NCI-H1436 (cell line): ENCODE measurements around the gene JMJD4.

Experiments
- DNase-seq: peaks from one replicate; lab custom pipeline; 2025; lab: John Stamatoyannopoulos, UW

The JMJD4 gene

GRCh38 chr1:227734856-227735538 is at the start of gene JMJD4, which contains the start of gene SNAP47:
Gene JMJD4, minus strand, starts transcription at chr1:227735302. Its CDS starts 29 bp downstream, at chr1:227735273.
Gene SNAP47, plus strand, starts transcription at chr1:227735435. Its CDS starts 12,302 bp downstream, at chr1:227747737.
- peak; percentile 92 for DNase-seq

DNA sequence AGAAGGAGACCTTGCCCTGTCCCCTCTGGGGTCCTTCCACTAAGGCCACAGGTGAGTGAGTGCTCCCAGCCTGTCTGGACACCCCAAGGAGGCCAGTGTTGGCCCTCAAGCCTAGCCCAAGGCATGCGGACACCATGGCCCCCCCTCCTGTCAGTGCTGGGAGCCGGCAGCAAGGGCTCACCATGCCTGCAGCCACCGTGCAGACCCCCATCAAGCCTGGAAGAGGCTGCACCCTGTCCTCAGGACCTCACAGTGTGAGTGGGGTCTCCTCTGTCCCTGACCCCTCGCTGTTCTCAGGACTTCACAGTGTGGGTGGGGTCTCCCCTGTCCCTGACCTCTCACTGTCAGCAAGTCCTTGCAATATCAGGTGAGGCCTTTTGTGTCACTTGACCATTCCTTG is 47.1 kb upstream of the JMJD4 start:
- no peak for DNase-seq

DNA sequence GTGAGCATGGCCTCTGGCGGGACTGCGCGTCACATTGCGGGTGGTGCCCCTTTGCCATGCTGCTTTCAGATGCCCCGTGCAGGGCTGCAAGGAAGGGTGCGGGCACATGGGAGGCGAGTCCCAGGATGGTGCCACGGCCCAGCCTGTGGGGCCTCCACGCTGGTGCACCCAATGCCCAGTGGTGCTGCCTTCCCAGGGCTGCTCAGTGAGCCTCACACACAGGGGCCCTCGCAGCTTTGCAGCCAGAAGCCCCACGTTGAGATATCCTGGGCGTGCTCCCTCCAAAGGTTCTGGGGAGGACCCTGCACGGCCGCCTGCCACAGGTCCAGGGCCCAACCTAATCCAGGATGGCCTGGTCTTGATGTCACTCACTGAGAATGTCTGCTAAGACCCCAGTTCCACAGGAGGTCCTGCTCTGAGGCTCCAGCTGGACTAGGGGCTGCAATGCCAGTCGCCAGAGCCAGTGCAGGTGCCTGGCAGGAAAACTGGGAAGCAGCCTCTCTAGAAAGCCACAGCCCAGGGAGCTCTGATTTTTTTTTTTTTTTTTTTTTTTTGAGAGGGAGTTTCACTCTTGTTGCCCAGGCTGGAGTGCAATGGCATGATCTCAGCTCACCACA is 46.3 kb upstream of the JMJD4 start:
- DNase-seq: no peak

DNA sequence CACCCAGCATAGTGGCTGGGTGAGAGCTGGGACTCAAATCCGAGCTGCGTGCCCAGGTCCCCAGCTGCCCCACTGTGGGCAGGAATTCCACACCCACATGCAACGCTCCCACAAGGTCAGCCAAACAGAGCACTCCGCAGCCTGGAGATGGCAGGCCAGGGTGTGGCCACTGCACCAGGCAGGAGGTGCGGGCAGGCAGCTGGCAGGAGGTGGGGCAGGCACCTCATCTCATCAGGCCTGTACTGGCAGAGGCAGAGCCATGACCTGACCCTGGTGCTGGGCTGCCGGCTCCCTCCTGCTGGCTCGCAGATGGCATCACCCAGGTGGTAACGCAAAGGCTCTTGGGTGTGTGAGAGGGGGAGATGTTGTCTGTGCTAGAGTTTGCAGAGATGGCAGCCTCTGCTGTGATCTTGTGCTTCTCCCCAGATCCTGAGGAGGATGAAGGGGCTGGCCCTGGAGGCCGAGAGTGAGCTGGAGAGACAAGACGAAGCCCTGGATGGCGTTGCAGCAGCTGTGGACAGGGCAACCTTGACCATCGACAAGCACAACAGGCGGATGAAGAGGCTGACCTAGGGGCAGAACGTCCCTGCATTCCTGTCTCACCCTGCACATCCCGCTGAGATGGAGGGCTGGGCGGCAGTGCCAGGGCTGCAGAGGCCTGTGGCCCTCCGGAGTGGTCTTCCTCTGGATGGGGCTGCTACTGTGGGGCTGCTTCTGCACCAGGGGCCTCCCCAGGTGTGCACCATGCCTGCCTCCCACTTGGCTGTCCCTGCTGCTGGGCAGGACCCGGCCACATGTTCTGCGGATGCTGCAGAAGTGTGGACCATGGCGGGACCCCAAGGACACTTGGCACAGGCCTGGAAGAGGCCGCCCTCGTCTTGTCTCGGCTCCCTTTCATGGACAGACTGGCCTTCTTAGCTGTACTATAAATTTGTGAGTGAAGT is 45.3 kb upstream of the JMJD4 start:
- no peak for DNase-seq

GRCh38 chr1:227779685-227780084 is 44.6 kb upstream of the JMJD4 start:
- DNase-seq: no peak

DNA sequence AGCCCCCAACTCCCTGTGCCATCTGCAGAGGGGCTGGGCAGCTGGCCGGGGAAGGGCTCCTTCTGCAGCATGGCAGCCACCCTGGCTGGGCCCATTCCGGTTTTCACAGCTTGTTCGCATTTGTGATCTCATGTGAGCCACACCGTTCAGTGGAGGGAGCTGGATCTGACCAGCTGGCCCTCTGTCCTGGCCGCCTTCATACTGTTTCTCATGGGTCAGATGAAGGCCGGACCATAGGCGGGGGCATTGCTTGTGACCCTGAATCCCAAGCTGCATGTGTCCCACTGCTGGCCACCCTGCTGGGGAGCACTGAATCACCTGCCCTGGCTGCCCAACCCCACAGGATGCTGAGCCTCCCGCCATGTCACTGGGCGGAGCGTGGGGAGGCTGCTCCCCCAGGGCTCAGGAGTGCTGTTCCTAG is 43.9 kb upstream of the JMJD4 start:
- no peak for DNase-seq

DNA sequence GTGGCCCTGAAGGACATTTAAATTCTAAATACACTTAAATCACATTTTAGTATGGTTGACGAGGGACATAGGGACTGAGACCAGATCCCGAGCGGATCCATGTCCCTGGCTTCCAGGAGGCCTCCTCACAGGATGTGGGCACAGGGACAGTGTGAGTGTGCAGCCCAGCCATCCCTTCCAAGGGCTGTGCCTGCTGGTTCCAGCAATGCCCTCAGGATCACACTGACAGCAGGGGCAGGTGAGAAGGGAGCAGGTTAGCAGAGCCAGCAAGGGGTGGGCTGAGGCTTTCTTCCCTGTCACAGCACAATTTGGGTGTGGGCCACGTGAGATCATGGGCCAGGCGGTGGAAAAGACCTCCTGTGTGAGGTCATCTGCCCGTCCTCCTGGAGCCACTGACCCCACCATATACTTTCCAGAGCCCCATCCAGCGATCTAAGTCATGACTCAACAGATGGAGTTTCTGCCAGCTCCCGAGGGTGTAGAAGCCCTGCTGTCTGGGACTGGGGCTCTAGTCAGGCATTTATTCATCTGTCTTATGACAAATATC is 43.4 kb upstream of the JMJD4 start:
- DNase-seq: no peak

DNA sequence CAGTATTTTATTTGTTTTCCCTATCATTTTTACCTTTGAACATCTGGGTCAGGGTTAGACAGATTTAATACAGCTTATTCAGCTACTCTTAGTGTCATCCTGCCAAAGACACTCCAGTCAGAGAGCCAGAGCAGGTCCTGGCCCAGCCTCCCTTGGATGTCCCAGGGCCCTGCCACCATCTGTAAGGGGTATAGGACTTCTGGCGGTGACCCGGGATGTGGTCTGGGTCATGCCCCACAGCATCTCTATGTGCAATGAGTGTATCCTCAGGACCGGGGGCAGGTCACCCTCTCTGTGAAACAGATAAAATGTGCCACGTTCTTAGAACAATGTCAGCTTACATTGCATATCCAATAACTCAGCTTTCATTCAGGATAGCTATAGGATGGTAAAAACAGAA is 42.5 kb upstream of the JMJD4 start:
- DNase-seq: no peak

GRCh38 chr1:227777156-227777555 is 42.1 kb upstream of the JMJD4 start:
- no peak for DNase-seq

- DNase-seq: no peak
These were observed 41.2 kb upstream of the JMJD4 start for GRCh38 chr1:227776331-227776771.

- no peak for DNase-seq
These were observed 40.7 kb upstream of the JMJD4 start for GRCh38 chr1:227775841-227776240.

DNA sequence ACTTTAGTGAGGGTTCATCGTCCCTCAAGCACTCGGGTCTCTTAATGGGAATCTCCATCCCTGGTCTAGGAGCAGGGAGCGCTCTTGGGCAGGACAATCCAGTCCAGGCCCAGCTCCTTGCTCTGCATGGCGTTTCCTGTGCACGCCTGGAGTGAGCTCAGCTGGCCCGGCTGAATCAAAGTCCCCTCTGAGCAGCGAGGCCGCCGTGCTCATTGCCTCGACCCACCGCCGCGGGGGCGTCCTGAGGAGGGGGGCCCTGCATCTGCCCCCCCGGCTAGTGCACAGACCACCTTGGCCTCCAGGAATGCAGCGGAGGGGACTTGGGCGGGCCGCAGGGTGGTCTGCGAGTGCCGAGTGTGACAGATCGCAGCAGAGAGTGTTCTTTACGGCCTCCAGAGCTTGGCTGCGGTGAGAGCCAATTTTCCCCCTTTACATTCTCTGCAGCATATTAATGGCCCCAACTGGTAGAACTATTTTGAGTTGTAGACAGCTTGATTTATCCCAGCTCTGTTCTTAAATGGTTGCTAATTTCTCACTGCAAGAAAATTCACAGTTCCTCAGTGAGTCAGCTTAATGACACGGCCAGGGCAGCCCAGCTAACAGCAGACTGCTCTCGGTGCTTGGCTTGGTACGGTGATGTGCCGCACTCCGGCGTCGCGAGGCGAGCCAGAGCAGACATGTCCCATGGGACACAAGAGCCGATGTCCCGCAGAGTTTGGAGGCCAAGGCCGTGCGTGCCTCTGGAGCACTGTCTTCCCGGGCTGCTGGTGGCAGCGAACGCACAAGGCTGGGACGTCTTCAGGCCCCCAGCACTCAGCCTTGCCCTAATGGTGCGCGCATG is 39.9 kb upstream of the JMJD4 start:
- no peak for DNase-seq

DNA sequence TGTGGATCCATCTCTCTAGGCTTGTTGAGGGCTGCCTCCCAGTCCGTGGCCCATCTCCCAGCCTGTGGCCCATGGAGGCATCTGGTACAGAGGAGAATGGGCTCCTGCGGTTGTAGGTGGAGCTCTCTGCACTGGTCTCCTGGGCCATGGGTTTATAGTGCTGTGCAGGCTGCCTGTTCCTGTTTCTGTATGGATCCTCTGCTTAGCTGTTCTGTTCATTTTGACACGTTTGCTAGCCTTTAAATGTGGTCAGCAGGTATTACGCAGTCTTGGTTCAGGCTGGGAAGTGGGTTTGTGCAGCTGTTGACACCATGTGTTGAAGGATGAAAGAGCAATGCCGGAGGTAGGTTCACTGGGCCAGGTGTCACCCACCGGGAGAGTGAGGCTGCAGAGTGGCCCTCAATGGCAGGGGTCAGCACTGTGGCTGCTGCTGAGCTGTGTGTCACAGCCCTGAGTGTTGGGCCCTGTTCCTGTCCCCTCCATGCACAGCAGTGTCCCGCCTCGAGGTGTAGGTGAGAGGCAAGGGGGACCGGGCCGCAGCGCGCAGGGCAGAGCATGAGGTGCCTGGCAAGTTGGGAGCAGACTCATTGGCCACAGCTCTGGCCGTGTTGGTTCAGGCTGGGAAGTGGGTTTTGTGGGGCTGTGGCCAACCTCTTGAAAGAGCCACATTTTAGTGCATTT is 39.1 kb upstream of the JMJD4 start:
- no peak for DNase-seq

- no peak for DNase-seq
These were observed 38.5 kb upstream of the JMJD4 start for GRCh38 chr1:227773558-227773957.

DNA sequence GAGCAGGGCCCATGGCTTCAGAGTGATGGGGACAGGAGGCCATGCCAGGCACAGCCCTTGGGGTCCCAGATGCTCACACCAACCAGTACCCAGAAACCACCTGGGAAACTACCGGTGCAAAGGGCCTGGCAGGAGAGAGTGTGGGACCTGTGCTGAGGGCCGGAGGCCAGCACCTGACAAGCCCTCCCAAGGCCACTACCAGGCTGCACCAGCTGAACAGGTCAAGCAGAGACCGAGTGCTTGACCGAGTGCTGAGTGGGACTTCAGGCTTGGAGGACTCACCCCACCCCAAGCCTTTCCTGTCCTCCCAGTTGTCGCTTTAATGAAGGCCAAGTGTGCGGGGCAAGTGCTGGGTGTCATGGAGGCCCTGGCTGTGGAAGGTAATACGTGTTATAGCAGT is 36.7 kb upstream of the JMJD4 start:
- no peak for DNase-seq

DNA sequence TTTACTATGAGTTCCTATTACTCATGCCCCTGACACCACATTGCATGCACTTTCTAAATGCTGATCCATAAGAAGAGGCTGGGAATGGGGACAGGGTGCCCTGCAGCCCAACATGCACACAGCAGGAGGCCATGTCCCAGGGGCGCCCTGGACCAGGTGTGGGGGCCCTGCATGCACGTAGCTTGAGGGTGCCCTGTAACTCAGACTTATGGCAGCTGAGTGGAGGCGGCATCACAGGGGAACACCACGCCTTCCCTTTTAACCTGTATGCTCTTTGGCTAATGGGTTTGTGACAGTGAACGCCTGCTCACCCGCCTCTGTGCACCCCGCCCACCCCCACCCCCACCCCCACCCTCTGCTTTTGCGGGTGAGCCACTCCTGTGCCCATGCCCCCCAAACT is 36.2 kb upstream of the JMJD4 start:
- DNase-seq: no peak

DNA sequence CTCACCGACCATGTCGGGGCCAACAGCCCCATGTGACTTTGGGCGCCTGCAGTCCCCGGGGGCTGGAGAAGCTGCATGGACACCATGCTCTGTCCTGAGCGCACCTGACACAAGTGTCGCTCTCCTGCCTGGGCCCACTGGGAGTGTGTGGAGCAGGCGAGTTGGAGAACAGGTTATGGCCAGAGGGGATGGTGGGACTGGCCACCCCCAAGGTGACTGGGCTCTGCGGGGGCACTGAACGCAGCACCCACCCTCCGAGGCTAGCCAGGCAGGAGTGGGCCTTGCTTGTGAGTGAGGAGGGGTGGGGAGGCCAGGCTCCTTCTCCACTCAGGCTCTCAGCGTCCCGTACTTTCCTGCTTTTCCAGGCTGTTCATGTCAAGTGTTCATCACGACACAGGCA is 35.7 kb upstream of the JMJD4 start:
- no peak for DNase-seq

- no peak for DNase-seq
These were observed 34.9 kb upstream of the JMJD4 start for GRCh38 chr1:227769936-227770494.

- no peak for DNase-seq
These were observed 34.2 kb upstream of the JMJD4 start for GRCh38 chr1:227769047-227769935.
